ENCODE measurements around the gene CDH8.

CDH8 gene

GRCh38 chr16:61834082-61834481, 202.2 kb downstream of the CDH8 start:
- H4K20me1 ChIP-seq (ENCODE audit: insufficient read depth, low read length), result no peaks in the 10 kb centered on the region
- H3K4me2 ChIP-seq (ENCODE audit: low read depth, low read length), result no peak overlapping the region
- H3K4me3 ChIP-seq (ENCODE audit: low read length), result no peak overlapping the region
- no peak overlapping the region for H3K9ac ChIP-seq (ENCODE audit: low read length)
- H3K79me2 ChIP-seq (ENCODE audit: low read length), result no peaks in the 10 kb centered on the region
- no peak overlapping the region for H3K27ac ChIP-seq (ENCODE audit: low read length)
- DNase-seq, result no peak
- TF ChIP-seq EZH2 (optimal IDR thresholded peaks at IDR 0.05; ENCODE audit: low read depth, low read length) (no peak), EZH2phosphoT487 (IDR thresholded peaks at IDR 0.05; ENCODE audit: low read length) (no peak)
- TF ChIP-seq, protein P1, sequence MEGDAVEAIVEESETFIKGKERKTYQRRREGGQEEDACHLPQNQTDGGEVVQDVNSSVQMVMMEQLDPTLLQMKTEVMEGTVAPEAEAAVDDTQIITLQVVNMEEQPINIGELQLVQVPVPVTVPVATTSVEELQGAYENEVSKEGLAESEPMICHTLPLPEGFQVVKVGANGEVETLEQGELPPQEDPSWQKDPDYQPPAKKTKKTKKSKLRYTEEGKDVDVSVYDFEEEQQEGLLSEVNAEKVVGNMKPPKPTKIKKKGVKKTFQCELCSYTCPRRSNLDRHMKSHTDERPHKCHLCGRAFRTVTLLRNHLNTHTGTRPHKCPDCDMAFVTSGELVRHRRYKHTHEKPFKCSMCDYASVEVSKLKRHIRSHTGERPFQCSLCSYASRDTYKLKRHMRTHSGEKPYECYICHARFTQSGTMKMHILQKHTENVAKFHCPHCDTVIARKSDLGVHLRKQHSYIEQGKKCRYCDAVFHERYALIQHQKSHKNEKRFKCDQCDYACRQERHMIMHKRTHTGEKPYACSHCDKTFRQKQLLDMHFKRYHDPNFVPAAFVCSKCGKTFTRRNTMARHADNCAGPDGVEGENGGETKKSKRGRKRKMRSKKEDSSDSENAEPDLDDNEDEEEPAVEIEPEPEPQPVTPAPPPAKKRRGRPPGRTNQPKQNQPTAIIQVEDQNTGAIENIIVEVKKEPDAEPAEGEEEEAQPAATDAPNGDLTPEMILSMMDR (IDR thresholded peaks at IDR 0.05; ENCODE audit: low read length), result no peak
- no peaks in the 10 kb centered on the region for H3K9me2 ChIP-seq (replicated peaks; ENCODE audit: insufficient read depth, low read length)
- no peaks in the 10 kb centered on the region for H3F3A ChIP-seq (ENCODE audit: insufficient read depth, low read length)
- no peaks in the 10 kb centered on the region for H3K27me3 ChIP-seq (replicated peaks; ENCODE audit: insufficient read depth, low read length)
- H2AFZ ChIP-seq (ENCODE audit: low read length), result no peak overlapping the region
- H3K4me1 ChIP-seq (ENCODE audit: low read length), result no peaks in the 10 kb centered on the region
- H3K36me3 ChIP-seq (replicated peaks; ENCODE audit: insufficient read depth, low read length), result no peaks in the 10 kb centered on the region
- H3K9me3 ChIP-seq (replicated peaks; ENCODE audit: insufficient read depth, low read length), result no peaks in the 10 kb centered on the region

GRCh38 chr16:61831351-61831917, 204.8 kb downstream of the CDH8 start:
- no peak for TF ChIP-seq EZH2phosphoT487 (IDR thresholded peaks at IDR 0.05; ENCODE audit: low read length)
- TF ChIP-seq, protein P1 (IDR thresholded peaks at IDR 0.05; ENCODE audit: low read length), result no peak
- TF ChIP-seq EZH2 (optimal IDR thresholded peaks at IDR 0.05; ENCODE audit: low read depth, low read length), result no peak
- Histone ChIP-seq H3K4me2 (ENCODE audit: low read depth, low read length) (no peak overlapping the region), H3K9ac (ENCODE audit: low read length) (no peak overlapping the region), H3K4me3 (ENCODE audit: low read length) (no peak overlapping the region), H3K27ac (ENCODE audit: low read length) (no peak overlapping the region), H3K36me3 (replicated peaks; ENCODE audit: insufficient read depth, low read length) (no peaks in the 10 kb centered on the region), H3K4me1 (ENCODE audit: low read length) (no peaks in the 10 kb centered on the region), H4K20me1 (ENCODE audit: insufficient read depth, low read length) (no peaks in the 10 kb centered on the region), H3K27me3 (replicated peaks; ENCODE audit: insufficient read depth, low read length) (no peaks in the 10 kb centered on the region), H3K9me3 (replicated peaks; ENCODE audit: insufficient read depth, low read length) (no peaks in the 10 kb centered on the region), H3K79me2 (ENCODE audit: low read length) (no peaks in the 10 kb centered on the region), H3K9me2 (replicated peaks; ENCODE audit: insufficient read depth, low read length) (no peaks in the 10 kb centered on the region), H3F3A (ENCODE audit: insufficient read depth, low read length) (no peaks in the 10 kb centered on the region), H2AFZ (ENCODE audit: low read length) (no peak overlapping the region)
- DNase-seq, result no peak

- no peaks in the 10 kb centered on the region for H3K9me3 ChIP-seq (replicated peaks; ENCODE audit: insufficient read depth, low read length)
- H4K20me1 ChIP-seq (ENCODE audit: insufficient read depth, low read length), result no peaks in the 10 kb centered on the region
- no peaks in the 10 kb centered on the region for H3K9me2 ChIP-seq (replicated peaks; ENCODE audit: insufficient read depth, low read length)
- H3K36me3 ChIP-seq (replicated peaks; ENCODE audit: insufficient read depth, low read length), result no peaks in the 10 kb centered on the region
- H2AFZ ChIP-seq (ENCODE audit: low read length), result no peak overlapping the region
- no peaks in the 10 kb centered on the region for H3K27me3 ChIP-seq (replicated peaks; ENCODE audit: insufficient read depth, low read length)
- H3K4me1 ChIP-seq (ENCODE audit: low read length), result no peaks in the 10 kb centered on the region
- no peak overlapping the region for H3K9ac ChIP-seq (ENCODE audit: low read length)
- no peak overlapping the region for H3K4me2 ChIP-seq (ENCODE audit: low read depth, low read length)
- no peak for DNase-seq
- no peaks in the 10 kb centered on the region for H3K79me2 ChIP-seq (ENCODE audit: low read length)
- no peak overlapping the region for H3K27ac ChIP-seq (ENCODE audit: low read length)
- no peak overlapping the region for H3K4me3 ChIP-seq (ENCODE audit: low read length)
- H3F3A ChIP-seq (ENCODE audit: insufficient read depth, low read length), result no peaks in the 10 kb centered on the region
- TF ChIP-seq EZH2 (optimal IDR thresholded peaks at IDR 0.05; ENCODE audit: low read depth, low read length), result no peak
Measured at GRCh38 chr16:61829631-61830030, 206.6 kb downstream of the CDH8 start.

GRCh38 chr16:61823326-61823725, 212.9 kb downstream of the CDH8 start:
- Histone ChIP-seq H2AFZ (ENCODE audit: low read length) (no peak overlapping the region), H3K4me3 (ENCODE audit: low read length) (no peak overlapping the region), H3F3A (ENCODE audit: insufficient read depth, low read length) (no peaks in the 10 kb centered on the region), H3K79me2 (ENCODE audit: low read length) (no peaks in the 10 kb centered on the region), H3K9me2 (replicated peaks; ENCODE audit: insufficient read depth, low read length) (no peaks in the 10 kb centered on the region), H3K36me3 (replicated peaks; ENCODE audit: insufficient read depth, low read length) (no peaks in the 10 kb centered on the region), H3K4me1 (ENCODE audit: low read length) (no peaks in the 10 kb centered on the region), H3K27ac (ENCODE audit: low read length) (no peak overlapping the region), H3K9me3 (replicated peaks; ENCODE audit: insufficient read depth, low read length) (no peaks in the 10 kb centered on the region), H3K9ac (ENCODE audit: low read length) (no peak overlapping the region), H3K4me2 (ENCODE audit: low read depth, low read length) (no peak overlapping the region), H3K27me3 (replicated peaks; ENCODE audit: insufficient read depth, low read length) (no peaks in the 10 kb centered on the region), H4K20me1 (ENCODE audit: insufficient read depth, low read length) (no peaks in the 10 kb centered on the region)
- TF ChIP-seq, protein P1 (IDR thresholded peaks at IDR 0.05; ENCODE audit: low read length), result no peak
- TF ChIP-seq EZH2 (optimal IDR thresholded peaks at IDR 0.05; ENCODE audit: low read depth, low read length) (no peak), EZH2phosphoT487 (IDR thresholded peaks at IDR 0.05; ENCODE audit: low read length) (no peak)
- no peak for DNase-seq
